Small intestine (tissue), 7 donors: ENCODE measurements around the gene TYRO3. TPM values are rescaled to one million over a fixed set of nuclear protein-coding genes. Genes with fewer than 3 reads are reported as not detected.
A peak's percentile ranks its signal among the peaks of the same experiment; 100 is the strongest.

ENCODE experiments used
- DNase-seq, 2 donors: peaks; one replicate each; pipeline versions ENCODE4 v3.0.0 to v3.0.0-alpha.2; 2013
- FAIRE-seq: peaks from 2 replicates; lab custom pipeline; 2012; peaks lifted over from hg19 to GRCh38; lab: Jason Lieb, UNC
- H3K27ac ChIP-seq, 3 donors: one replicate each; pipeline ENCODE4 v1.5.1; 2013; ENCODE audit warnings: low read length in 2 of 3, mild to moderate bottlenecking in 2 of 3, control low read depth in 1 of 3, inconsistent platforms in 1 of 3, low read depth in 1 of 3, moderate library complexity in 1 of 3
- H3K27me3 ChIP-seq, 3 donors: one replicate each; pipeline ENCODE4 v1.6.1; 2013; ENCODE audit warnings: low read length in 3 of 3, inconsistent platforms in 1 of 3; ENCODE audit not compliant: control insufficient read depth in 3 of 3, insufficient read depth in 3 of 3
- H3K36me3 ChIP-seq, 3 donors: one replicate each; pipeline ENCODE4 v1.6.1; 2013; ENCODE audit warnings: low read length in 3 of 3, inconsistent platforms in 1 of 3, low read depth in 1 of 3, mild to moderate bottlenecking in 1 of 3, moderate library complexity in 1 of 3; ENCODE audit not compliant: control insufficient read depth in 3 of 3, insufficient read depth in 2 of 3
- H3K4me1 ChIP-seq, 3 donors: one replicate each; pipeline ENCODE4 v1.6.1; 2013; ENCODE audit warnings: low read length in 2 of 3, inconsistent platforms in 1 of 3, low read depth in 1 of 3, mild to moderate bottlenecking in 1 of 3, moderate library complexity in 1 of 3; ENCODE audit not compliant: control insufficient read depth in 3 of 3, insufficient read depth in 2 of 3
- H3K4me3 ChIP-seq, 3 donors: one replicate each; pipeline ENCODE4 v1.5.1; 2013; ENCODE audit warnings: low read length in 3 of 3, control low read depth in 1 of 3, inconsistent platforms in 1 of 3, low read depth in 1 of 3, mild to moderate bottlenecking in 1 of 3, moderate library complexity in 1 of 3
- H3K9me3 ChIP-seq, 2 donors: one replicate each; pipeline ENCODE4 v1.6.1; 2013; ENCODE audit warnings: low read depth in 1 of 2, low read length in 1 of 2; ENCODE audit not compliant: control insufficient read depth in 2 of 2, insufficient read depth in 1 of 2
- WGBS, 3 donors: extraction: QIAGEN DNeasy Blood & Tissue Kit; methylation state at CpG; one replicate each; pipeline ENCODE4 v1.1.7; 2013; 5-methylcytosine and 5-hydroxymethylcytosine counted together
- polyA plus RNA-seq, 4 donors: library from polyadenylated mRNA; stranded (reverse) in 3 of 4; unstranded in 1 of 4; fragments of 200-250 nt in 3 of 4; fragments of 120-200 nt in 1 of 4; gene quantifications; one replicate each; pipeline versions ENCODE4 v1.2.1 to v1.2.3, GENCODE V29; 2013
- donor health status: healthy with polysubstance abuse.
- donor health status: control.
- donor health status: control.
- donor health status: Bipolar disorder and iron deficiency.
- donor health status: healthy.

The TYRO3 gene
- polyA plus RNA-seq, 4 donors: 2.7 to 57.9 (median 6.5) TPM

DNA sequence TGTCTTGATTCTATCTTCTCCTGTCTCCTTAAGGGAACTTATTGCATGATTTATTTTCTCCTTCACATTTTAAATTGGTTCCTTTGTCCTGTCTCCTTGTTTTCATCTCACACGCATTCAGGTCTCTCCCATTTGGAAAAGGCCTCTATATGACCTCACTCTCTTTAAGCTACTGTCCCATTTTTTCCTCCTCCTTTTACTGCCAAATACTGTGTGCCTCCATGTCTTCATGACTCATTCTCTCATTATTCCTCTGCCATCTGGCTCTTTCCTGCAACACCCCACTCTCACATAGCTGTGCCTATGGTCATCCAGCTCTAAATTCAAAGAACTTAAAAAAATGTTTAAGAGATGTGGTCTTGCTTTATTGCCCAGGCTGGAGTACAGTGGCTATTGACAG lies 48.0 kb downstream of the TYRO3 start:
- no peaks in the 10 kb centered on the region for H3K27me3 ChIP-seq
- no peak overlapping the region for H3K4me3 ChIP-seq
- no peak for DNase-seq
- H3K4me1 ChIP-seq: no peaks in the 10 kb centered on the region
- 85 to 94% (median 88%) methylated on average over 1 of the region's 1 CpG for WGBS, 3 donors
- H3K27ac ChIP-seq: no peak overlapping the region
- no peaks in the 10 kb centered on the region for H3K9me3 ChIP-seq
- no peaks in the 10 kb centered on the region for H3K36me3 ChIP-seq
- no peak for FAIRE-seq

DNA sequence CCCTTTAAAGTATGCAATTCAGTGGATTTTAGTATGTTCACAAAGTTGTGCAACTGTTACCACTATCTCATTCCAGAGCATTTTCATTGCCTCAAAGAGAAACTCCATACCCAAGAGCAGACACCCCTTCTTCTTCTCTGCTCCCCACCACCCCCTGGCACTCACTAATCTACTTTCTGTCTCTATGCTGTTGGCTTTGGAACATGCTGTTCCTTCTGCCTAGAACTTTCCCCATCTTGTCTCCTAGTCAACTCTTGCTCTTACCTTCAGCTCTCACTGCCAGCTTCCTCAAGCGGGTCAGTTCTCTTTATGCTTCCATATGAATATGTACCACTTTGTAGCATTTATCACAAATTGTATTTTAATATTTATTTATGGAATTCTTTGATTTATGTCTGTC lies 50.1 kb downstream of the TYRO3 start:
- H3K36me3 ChIP-seq: no peaks in the 10 kb centered on the region
- no peaks in the 10 kb centered on the region for H3K27me3 ChIP-seq
- H3K27ac ChIP-seq: no peak overlapping the region
- 94 to 100% (median 97%) methylated on average over 1 of the region's 1 CpG for WGBS, 3 donors
- no peaks in the 10 kb centered on the region for H3K4me1 ChIP-seq
- FAIRE-seq (no peak), DNase-seq (no peak)
- no peak overlapping the region for H3K4me3 ChIP-seq
- no peaks in the 10 kb centered on the region for H3K9me3 ChIP-seq

DNA sequence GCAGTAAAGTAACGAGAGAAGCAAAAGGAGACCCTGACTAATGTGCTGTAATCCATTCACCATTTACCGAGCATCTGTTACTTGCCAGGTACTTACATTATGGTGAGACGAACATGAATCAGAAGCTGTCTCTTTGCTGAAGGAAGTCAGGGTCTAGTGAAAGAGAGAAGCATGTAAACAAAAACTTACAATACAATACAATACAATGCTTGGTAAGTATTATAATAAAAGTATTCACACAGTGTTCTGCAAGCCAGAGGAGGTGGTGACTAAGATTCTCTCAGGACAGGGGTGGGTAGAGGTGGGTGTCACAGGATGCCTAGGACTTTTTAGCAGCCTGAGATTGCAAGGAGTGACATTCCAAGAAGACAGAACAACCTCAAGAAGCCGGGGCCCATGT lies 51.0 kb downstream of the TYRO3 start:
- H3K27me3 ChIP-seq: no peaks in the 10 kb centered on the region
- no peak overlapping the region for H3K4me3 ChIP-seq
- WGBS, 3 donors: 71 to 77% (median 75%) methylated on average over 4 of the region's 4 CpGs
- FAIRE-seq: no peak
- no peak overlapping the region for H3K27ac ChIP-seq
- H3K9me3 ChIP-seq: no peaks in the 10 kb centered on the region
- DNase-seq: no peak
- no peaks in the 10 kb centered on the region for H3K4me1 ChIP-seq
- H3K36me3 ChIP-seq: no peaks in the 10 kb centered on the region

DNA sequence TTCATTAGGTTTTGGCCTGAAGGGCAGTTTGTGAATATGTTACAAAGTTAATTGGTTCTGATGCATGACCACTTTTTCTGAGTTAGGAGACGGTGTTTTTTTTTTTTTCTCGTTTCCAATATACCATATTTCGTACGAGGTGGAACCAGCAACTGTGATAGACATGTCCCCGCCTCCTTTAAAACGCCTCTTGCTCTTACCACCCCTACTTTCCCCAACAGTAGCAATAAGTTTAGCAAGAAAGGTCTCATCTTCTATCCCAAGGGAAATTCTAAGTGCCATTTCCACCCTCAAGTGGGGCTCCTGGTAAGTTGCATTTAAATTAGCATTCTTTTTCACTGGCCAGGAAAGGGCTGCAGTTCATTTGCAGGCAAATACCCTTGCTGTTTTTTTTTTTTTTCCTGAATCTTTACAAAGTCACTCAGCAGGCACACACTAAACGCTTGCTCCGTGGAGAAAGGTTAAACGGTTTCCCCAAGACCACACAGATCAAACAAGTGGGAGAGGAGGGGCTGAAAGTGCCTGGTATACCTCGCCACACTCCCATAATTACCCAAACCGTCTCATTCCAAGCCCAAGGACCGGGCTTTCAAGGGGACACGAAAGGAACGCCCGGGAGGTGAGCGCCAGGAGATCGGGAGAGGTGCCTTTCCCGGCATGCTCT lies 61.7 kb downstream of the TYRO3 start:
- H3K9me3 ChIP-seq: peaks cover 0 to 5% of the 10 kb centered on the region in 2 donors
- H3K27me3 ChIP-seq: no peaks in the 10 kb centered on the region
- 18 to 21% (median 18%) methylated on average over 18 of the region's 18 CpGs for WGBS, 3 donors
- DNase-seq: no peak
- peak overlapping the region in 2 of 3 donors; percentile 35 to 62 for H3K4me3 ChIP-seq
- FAIRE-seq: no peak
- peaks cover 0 to 6% (median 0%) of the 10 kb centered on the region in 3 donors for H3K4me1 ChIP-seq
- H3K36me3 ChIP-seq: peaks cover 0 to 5% (median 0%) of the 10 kb centered on the region in 3 donors
- H3K27ac ChIP-seq: peak overlapping the region in 1 of 3 donors; percentile 31

DNA sequence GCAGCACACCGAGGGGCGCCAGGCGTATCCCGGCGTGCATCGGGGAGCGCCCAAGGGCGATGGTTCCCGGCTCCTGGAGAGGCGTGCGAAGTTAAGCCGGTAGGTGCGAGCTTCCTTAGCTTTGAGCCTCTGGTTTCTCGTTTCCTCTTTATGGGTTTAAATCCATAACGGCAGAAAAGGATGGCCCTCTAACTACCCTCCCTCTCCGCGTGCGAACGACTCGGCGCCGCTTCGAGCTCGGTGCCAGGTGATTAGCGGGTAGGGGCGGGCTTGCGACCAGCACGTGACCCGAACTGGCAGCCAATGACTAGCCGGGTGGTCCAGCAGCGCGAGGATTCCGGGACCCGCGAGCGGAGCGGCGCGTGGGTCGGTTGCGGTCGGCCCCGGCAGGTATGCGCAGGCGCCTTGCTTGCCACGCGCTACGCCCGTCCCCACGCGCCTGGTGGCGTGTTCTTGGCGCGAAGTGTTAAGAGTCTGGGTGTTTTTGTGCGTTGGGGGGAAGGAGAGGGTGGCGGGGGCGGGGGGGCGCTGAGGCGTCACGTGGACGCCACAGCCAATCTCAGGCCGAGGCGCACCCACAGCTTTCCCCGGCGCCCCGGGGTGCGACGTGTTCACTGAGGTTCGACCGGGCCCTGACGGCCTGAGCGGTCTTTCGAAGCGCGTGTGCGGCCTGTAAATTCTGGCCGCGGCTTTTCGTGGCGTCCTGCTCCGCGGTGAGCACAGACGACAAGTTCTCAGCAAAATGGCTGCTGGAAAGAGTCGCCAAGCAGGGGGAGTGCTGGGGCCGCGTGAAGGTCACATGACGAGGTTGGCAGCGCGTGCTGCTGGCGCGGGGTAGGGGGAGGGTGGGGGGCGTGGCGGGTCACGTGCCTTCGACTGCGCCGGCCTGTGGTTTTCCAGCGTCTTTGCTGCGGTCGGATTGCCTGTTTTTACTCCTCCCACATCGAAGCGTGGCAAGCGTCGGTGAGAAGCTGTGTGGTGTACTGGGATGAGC lies 62.5 kb downstream of the TYRO3 start:
- Histone ChIP-seq H3K4me1 (peaks cover 0 to 6% (median 0%) of the 10 kb centered on the region in 3 donors), H3K36me3 (peaks cover 0 to 5% (median 0%) of the 10 kb centered on the region in 3 donors), H3K4me3 (peak overlapping the region; percentile 35 to 62 (median 49)), H3K9me3 (peaks cover 0 to 5% of the 10 kb centered on the region in 2 donors), H3K27ac (peak overlapping the region in 2 of 3 donors; percentile 31 to 85), H3K27me3 (no peaks in the 10 kb centered on the region)
- WGBS, 3 donors: 3 to 10% (median 10%) methylated on average over 80 to 104 of the region's 104 CpGs
- DNase-seq (peak; percentile 72 to 88), FAIRE-seq (no peak)

DNA sequence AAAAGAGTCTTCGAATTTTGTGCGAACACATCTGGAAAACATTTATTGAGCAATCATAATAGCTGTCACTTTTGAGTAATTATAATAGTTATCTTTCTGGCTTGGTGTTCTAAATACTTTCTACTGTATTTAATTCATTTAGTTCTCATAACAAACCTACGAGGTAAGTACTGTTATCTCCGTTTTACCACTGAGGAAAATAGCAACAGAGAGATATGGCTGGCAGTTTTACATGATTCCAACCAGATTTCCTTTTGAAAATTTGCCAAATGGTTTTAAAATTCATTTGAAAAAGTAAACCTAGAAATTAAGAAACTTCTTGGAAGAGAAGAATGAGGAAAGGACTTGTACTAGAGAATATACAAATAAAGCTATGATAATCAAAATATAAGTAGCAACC lies 63.9 kb downstream of the TYRO3 start:
- Histone ChIP-seq H3K36me3 (peaks cover 0 to 5% (median 0%) of the 10 kb centered on the region in 3 donors), H3K9me3 (peaks cover 0 to 5% of the 10 kb centered on the region in 2 donors), H3K4me3 (no peak overlapping the region), H3K27ac (no peak overlapping the region), H3K27me3 (no peaks in the 10 kb centered on the region), H3K4me1 (peaks cover 0 to 6% (median 0%) of the 10 kb centered on the region in 3 donors)
- no peak for DNase-seq
- 77 to 87% (median 85%) methylated on average over 4 of the region's 4 CpGs for WGBS, 3 donors
- no peak for FAIRE-seq

DNA sequence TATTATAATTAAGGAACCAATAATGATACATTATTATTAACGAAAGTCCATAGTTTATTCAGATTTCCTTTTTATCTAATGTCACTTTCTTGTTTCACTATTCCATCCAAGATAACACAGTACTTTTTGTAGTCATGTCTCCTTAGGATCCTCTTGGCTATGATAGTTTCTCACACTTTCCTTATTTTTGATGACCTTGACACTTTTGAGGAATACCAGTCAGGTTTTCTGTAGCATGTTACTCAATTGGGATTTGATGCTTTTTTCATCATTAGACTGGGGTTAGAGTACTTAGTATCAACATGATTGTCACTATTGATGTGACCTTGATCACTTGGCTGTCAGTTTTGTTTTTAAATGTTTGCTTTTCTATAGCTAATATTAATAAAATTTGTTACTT lies 68.2 kb downstream of the TYRO3 start:
- WGBS, 3 donors: 77 to 93% (median 82%) methylated on average over 1 of the region's 1 CpG
- FAIRE-seq (no peak), DNase-seq (no peak)
- Histone ChIP-seq H3K36me3 (peaks cover 0 to 5% (median 0%) of the 10 kb centered on the region in 3 donors), H3K27ac (no peak overlapping the region), H3K4me3 (no peak overlapping the region), H3K9me3 (peaks cover 0 to under 1% of the 10 kb centered on the region in 2 donors), H3K27me3 (no peaks in the 10 kb centered on the region), H3K4me1 (peaks cover 0 to 6% (median 0%) of the 10 kb centered on the region in 3 donors)

DNA sequence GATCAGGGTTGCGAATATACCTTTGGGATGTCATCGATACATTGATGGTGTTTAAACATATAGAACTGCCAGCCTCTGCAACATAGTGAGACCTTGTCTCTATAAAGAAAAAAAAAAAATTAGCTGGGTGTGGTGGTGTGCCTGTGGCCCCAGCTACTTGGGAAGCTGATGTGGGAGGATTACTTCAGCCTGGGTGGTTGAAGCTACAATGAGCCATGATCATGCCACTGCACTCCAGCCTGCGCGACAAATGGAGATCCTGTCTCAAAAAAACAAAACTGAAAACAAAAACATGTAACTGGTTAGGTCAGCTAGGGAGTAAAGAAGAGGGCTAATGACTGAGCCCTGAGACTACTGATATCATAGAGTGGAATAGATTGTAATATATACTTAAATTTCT lies 70.5 kb downstream of the TYRO3 start:
- FAIRE-seq (no peak), DNase-seq (no peak)
- 97 to 99% (median 98%) methylated on average over 4 of the region's 4 CpGs for WGBS, 3 donors
- H3K36me3 ChIP-seq: peaks cover 0 to 2% (median 0%) of the 10 kb centered on the region in 3 donors
- H3K9me3 ChIP-seq: no peaks in the 10 kb centered on the region
- no peaks in the 10 kb centered on the region for H3K27me3 ChIP-seq
- H3K4me3 ChIP-seq: no peak overlapping the region
- H3K27ac ChIP-seq: no peak overlapping the region
- H3K4me1 ChIP-seq: peaks cover 0 to 6% (median 0%) of the 10 kb centered on the region in 3 donors
